ENCODE data around the gene CARM1. TPM values are rescaled to one million over a fixed set of nuclear protein-coding genes. Genes with fewer than 3 reads are reported as not detected.

The CARM1 gene
- total RNA-seq, 1 donor from 2014 or later, result 34.4 TPM

DNA sequence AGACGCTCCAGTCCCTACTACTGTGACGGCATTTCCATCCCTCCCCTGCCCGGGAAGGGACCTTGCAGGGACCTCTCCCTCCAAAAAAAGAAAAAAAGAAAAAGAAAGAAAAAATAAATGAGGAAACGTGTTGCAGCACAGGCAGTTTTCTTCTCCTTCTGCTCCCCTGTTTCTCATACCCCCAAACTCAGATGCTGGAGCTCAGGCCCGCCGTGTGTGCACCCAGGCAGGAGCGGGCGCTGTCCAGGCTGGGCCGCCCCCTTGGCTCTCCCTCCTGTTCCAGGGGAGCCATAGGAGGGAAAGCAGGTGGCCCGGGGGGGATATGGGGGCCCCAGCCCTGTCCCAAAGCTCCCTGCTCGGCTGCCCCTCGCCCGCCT, 51.3 kb downstream of the CARM1 start:
- peaks cover 3% of the 10 kb centered on the region for H3K4me1 Mint-ChIP-seq
- no peaks in the 10 kb centered on the region for H3K36me3 ChIP-seq
- no peak overlapping the region for H3K9ac ChIP-seq
- no peaks in the 10 kb centered on the region for H4K20me1 ChIP-seq (ENCODE audit: low read depth)
- no peaks in the 10 kb centered on the region for H3K9me3 ChIP-seq (ENCODE audit: low read depth)
- no peak overlapping the region for H3K27ac ChIP-seq
- no peak overlapping the region for H3K4me3 Mint-ChIP-seq
- H3K79me2 ChIP-seq (ENCODE audit: low read depth), result peaks cover 5% of the 10 kb centered on the region
- TF ChIP-seq, protein P1, sequence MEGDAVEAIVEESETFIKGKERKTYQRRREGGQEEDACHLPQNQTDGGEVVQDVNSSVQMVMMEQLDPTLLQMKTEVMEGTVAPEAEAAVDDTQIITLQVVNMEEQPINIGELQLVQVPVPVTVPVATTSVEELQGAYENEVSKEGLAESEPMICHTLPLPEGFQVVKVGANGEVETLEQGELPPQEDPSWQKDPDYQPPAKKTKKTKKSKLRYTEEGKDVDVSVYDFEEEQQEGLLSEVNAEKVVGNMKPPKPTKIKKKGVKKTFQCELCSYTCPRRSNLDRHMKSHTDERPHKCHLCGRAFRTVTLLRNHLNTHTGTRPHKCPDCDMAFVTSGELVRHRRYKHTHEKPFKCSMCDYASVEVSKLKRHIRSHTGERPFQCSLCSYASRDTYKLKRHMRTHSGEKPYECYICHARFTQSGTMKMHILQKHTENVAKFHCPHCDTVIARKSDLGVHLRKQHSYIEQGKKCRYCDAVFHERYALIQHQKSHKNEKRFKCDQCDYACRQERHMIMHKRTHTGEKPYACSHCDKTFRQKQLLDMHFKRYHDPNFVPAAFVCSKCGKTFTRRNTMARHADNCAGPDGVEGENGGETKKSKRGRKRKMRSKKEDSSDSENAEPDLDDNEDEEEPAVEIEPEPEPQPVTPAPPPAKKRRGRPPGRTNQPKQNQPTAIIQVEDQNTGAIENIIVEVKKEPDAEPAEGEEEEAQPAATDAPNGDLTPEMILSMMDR (IDR thresholded peaks at IDR 0.05), result no peak
- TF ChIP-seq EZH2phosphoT487 (IDR thresholded peaks at IDR 0.05), result no peak
- no peak for TF ChIP-seq EZH2 (IDR thresholded peaks at IDR 0.05)
- H3F3A ChIP-seq (ENCODE audit: low read depth), result peaks cover 4% of the 10 kb centered on the region
- H3K4me3 ChIP-seq, result no peak overlapping the region
- H3K9me3 Mint-ChIP-seq, result no peaks in the 10 kb centered on the region
- no peaks in the 10 kb centered on the region for H3K27me3 ChIP-seq
- H3K27ac Mint-ChIP-seq, result peak overlapping the region; percentile 76
- H3K36me3 Mint-ChIP-seq, result peaks cover 9% of the 10 kb centered on the region
- no peak overlapping the region for H2AFZ ChIP-seq (replicated peaks)
- H3K27me3 Mint-ChIP-seq (ENCODE audit: insufficient read depth, low read depth), result peaks cover 7% of the 10 kb centered on the region
- DNase-seq (ENCODE audit: low spot score), result no peak
- no peak overlapping the region for H3K4me2 ChIP-seq
- no peaks in the 10 kb centered on the region for H3K4me1 ChIP-seq

DNA sequence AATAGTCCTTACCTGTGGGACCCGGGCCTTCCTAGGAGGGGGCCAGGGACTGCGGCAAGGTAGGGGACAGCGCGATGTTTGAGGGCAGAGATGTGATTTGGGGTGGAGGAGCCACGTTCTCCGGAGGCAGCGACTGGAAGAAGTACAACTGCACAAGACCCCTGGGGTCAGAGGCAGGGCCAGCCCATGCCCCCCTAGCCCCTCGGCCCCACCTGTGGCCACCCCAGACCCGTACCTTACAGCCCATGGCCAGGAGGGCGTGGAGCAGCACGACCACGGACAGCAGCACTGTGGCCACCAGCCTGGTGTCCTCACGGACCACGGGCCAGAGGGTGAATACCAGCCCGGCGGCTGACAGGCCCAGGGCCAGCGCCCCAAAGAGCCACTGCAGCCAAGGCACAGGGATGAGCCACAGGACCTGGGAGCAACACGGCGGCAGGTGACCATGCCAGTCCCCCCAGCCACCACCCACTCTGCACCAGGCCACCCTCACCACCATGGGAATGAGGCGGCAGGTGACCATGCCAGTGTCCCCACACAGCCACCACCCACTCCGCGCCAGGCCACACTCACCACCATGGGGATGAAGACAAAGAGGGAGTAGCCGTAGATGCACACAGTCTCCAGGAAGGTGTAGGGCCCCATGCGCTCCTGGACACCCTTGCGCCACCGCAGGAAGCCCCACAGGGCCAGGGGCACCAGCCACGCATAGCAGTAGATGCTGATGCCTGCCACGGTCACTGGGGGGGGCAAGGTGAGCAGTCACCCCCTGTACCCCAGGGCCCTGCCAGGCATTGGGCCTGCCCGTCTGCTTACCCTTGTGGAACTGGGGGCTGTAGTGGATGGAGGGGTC, 52.1 kb downstream of the CARM1 start:
- H3K4me1 Mint-ChIP-seq, result peaks cover 7% of the 10 kb centered on the region
- Histone ChIP-seq H3K4me3 (no peak overlapping the region), H4K20me1 (ENCODE audit: low read depth) (no peaks in the 10 kb centered on the region), H3K36me3 (no peaks in the 10 kb centered on the region), H3K9ac (no peak overlapping the region), H3K79me2 (ENCODE audit: low read depth) (peaks cover 10% of the 10 kb centered on the region), H3F3A (ENCODE audit: low read depth) (peaks cover 4% of the 10 kb centered on the region), H3K4me1 (no peaks in the 10 kb centered on the region), H3K9me3 (ENCODE audit: low read depth) (no peaks in the 10 kb centered on the region), H3K27ac (no peak overlapping the region), H2AFZ (replicated peaks) (no peak overlapping the region), H3K27me3 (no peaks in the 10 kb centered on the region), H3K4me2 (no peak overlapping the region)
- H3K9me3 Mint-ChIP-seq, result no peaks in the 10 kb centered on the region
- H3K4me3 Mint-ChIP-seq, result no peak overlapping the region
- H3K36me3 Mint-ChIP-seq, result peaks cover 9% of the 10 kb centered on the region
- no peak for DNase-seq (ENCODE audit: low spot score)
- H3K27ac Mint-ChIP-seq, result no peak overlapping the region
- peaks cover 7% of the 10 kb centered on the region for H3K27me3 Mint-ChIP-seq (ENCODE audit: insufficient read depth, low read depth)
- TF ChIP-seq, protein P1 (IDR thresholded peaks at IDR 0.05), result no peak
- TF ChIP-seq EZH2 (IDR thresholded peaks at IDR 0.05), result no peak

DNA sequence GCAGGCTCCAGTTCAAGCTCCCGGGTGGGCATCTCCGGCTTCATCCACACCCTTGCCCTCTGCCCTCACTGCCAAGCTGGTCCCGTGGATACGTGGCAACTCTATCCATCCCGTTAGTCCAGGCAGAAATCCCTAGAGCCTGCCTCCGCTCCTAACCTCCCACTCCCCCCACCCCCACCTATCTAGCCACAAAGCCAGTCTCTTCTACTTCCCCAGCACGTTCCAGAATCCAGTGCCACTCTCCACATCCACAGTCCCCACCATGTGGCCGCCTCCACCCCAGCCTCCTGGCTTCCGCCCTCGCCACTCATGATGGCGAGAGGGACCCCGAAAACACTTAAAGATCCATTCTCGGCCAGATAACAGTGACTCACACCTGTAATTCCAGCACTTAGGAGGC, 53.2 kb downstream of the CARM1 start:
- H3K36me3 ChIP-seq, result no peaks in the 10 kb centered on the region
- H3K27me3 ChIP-seq, result no peaks in the 10 kb centered on the region
- H4K20me1 ChIP-seq (ENCODE audit: low read depth), result peaks cover 7% of the 10 kb centered on the region
- H3K79me2 ChIP-seq (ENCODE audit: low read depth), result peaks cover 18% of the 10 kb centered on the region
- no peaks in the 10 kb centered on the region for H3F3A ChIP-seq (ENCODE audit: low read depth)
- H3K4me3 ChIP-seq, result no peak overlapping the region
- H3K4me2 ChIP-seq, result no peak overlapping the region
- peaks cover 1% of the 10 kb centered on the region for H3K4me1 ChIP-seq
- no peak overlapping the region for H3K27ac Mint-ChIP-seq
- no peak overlapping the region for H3K9ac ChIP-seq
- peaks cover 10% of the 10 kb centered on the region for H3K4me1 Mint-ChIP-seq
- no peak overlapping the region for H2AFZ ChIP-seq (replicated peaks)
- peaks cover 9% of the 10 kb centered on the region for H3K36me3 Mint-ChIP-seq
- no peak for DNase-seq (ENCODE audit: low spot score)
- no peaks in the 10 kb centered on the region for H3K9me3 ChIP-seq (ENCODE audit: low read depth)
- no peak overlapping the region for H3K4me3 Mint-ChIP-seq
- no peaks in the 10 kb centered on the region for H3K9me3 Mint-ChIP-seq
- no peak overlapping the region for H3K27ac ChIP-seq
- H3K27me3 Mint-ChIP-seq (ENCODE audit: insufficient read depth, low read depth), result peaks cover 5% of the 10 kb centered on the region
- no peak for TF ChIP-seq EZH2 (IDR thresholded peaks at IDR 0.05)
